B cell (primary cell): ENCODE data around the gene ALDH1B1. TPM values are rescaled to one million over a fixed set of nuclear protein-coding genes. Genes with fewer than 3 reads are reported as not detected.
"Not testable (repeated sequence)": the region's sequence is repeated elsewhere in the genome, so short reads cannot be mapped to it uniquely, and the experiment has no call there.

Experiments
- ATAC-seq: fragments of 200-7000 bp; cut with Tn5 transposase; one replicate; pipeline ENCODE4 v1.10.0; 2021; ENCODE audit warnings: low read depth, mild to moderate bottlenecking, moderate number of reproducible peaks, moderate library complexity
- CTCF ChIA-PET: fragments of 350-600 bp; sonication (Branson Sonifier 250); formaldehyde crosslinking; loops from one replicate; lab custom pipeline; 2021; ENCODE audit warnings: antibody characterized with exemption, inconsistent platforms; lab: Charles Lee
- POLR2A ChIA-PET: fragments of 350-600 bp; sonication (Branson Sonifier 250); formaldehyde crosslinking; loops from one replicate; lab custom pipeline; 2021; ENCODE audit warnings: antibody characterized with exemption; lab: Charles Lee
- DNase-seq: peaks from one replicate; pipeline ENCODE4 v3.0.0; 2013
- H2AFZ ChIP-seq: 2 replicates; pipeline ENCODE4 v1.6.1; 2012; ENCODE audit warnings: mild to moderate bottlenecking, low read depth, low read length; ENCODE audit not compliant: insufficient read depth, poor library complexity, severe bottlenecking
- H3K27ac ChIP-seq, 2 donors: 1 replicate in 1 of 2; 2 replicates in 1 of 2; pipeline ENCODE4 v1.5.1; 2012 to 2013; ENCODE audit warnings: low read length in 2 of 2, mild to moderate bottlenecking in 2 of 2, moderate library complexity in 1 of 2
- H3K27me3 ChIP-seq, 4 experiments: fragments of 200-600 bp in 1 of 4; sonication (generic) in 1 of 4; replicated peaks in 1 of 4; 1 replicate in 2 of 4; 2 replicates in 2 of 4; pipeline versions ENCODE4 v1.6.1 to v1.7.0; 2013 to 2016; ENCODE audit warnings: low read length in 3 of 4, mild to moderate bottlenecking in 2 of 4, mixed read lengths in 1 of 4, moderate library complexity in 1 of 4; ENCODE audit not compliant: insufficient read depth in 4 of 4, control insufficient read depth in 3 of 4; ENCODE audit errors: control extremely low read depth in 1 of 4
- H3K36me3 ChIP-seq, 2 experiments: replicated peaks in 1 of 2; 1 replicate in 1 of 2; 2 replicates in 1 of 2; pipeline versions ENCODE4 v1.6.1 to v1.7.1; 2013; ENCODE audit warnings: low read length in 1 of 2; ENCODE audit not compliant: insufficient read depth in 2 of 2, control insufficient read depth in 1 of 2; ENCODE audit errors: control extremely low read depth in 1 of 2, extremely low read depth in 1 of 2
- H3K4me1 ChIP-seq, 2 donors: fragments of 200-600 bp in 1 of 2; sonication (generic) in 1 of 2; 1 replicate in 1 of 2; 2 replicates in 1 of 2; pipeline versions ENCODE4 v1.5.1 to v1.6.1; 2013 to 2017; ENCODE audit warnings: low read length in 2 of 2; ENCODE audit not compliant: control insufficient read depth in 2 of 2, insufficient read depth in 2 of 2
- H3K4me2 ChIP-seq: replicated peaks from 2 replicates; pipeline ENCODE3; 2012; ENCODE audit warnings: mild to moderate bottlenecking, low read depth, low read length; ENCODE audit not compliant: poor library complexity, severe bottlenecking
- H3K4me3 ChIP-seq, 5 experiments: fragments of 200-600 bp in 1 of 5; sonication (generic) in 1 of 5; 1 replicate in 3 of 5; 2 replicates in 2 of 5; pipeline versions ENCODE4 v1.5.1 to v1.7.0; 2011 to 2016; ENCODE audit warnings: low read length in 4 of 5, mild to moderate bottlenecking in 4 of 5, low read depth in 2 of 5, control low read depth in 1 of 5, moderate library complexity in 1 of 5; ENCODE audit not compliant: insufficient read depth in 1 of 5; ENCODE audit errors: control extremely low read depth in 1 of 5, extremely low read depth in 1 of 5
- H3K79me2 ChIP-seq: fragments of 200-600 bp; sonication (generic); one replicate; pipeline ENCODE4 v1.6.0; 2016; ENCODE audit warnings: low read length; ENCODE audit not compliant: control insufficient read depth, insufficient read depth
- H3K9ac ChIP-seq: fragments of 200-600 bp; sonication (generic); 2 replicates; pipeline ENCODE4 v1.6.1; 2017; ENCODE audit warnings: mild to moderate bottlenecking, low read length, moderate library complexity
- H3K9me3 ChIP-seq, 3 donors: one replicate each; pipeline versions ENCODE4 v1.6.1 to v1.7.1; 2013; ENCODE audit warnings: low read length in 2 of 3; ENCODE audit not compliant: control insufficient read depth in 2 of 3, insufficient read depth in 1 of 3; ENCODE audit errors: control extremely low read depth in 1 of 3
- H4K20me1 ChIP-seq: 2 replicates; pipeline ENCODE4 v1.6.0; 2012; ENCODE audit warnings: mild to moderate bottlenecking, low read length; ENCODE audit not compliant: insufficient read depth, control insufficient read depth, poor library complexity, severe bottlenecking
- H3K27ac Mint-ChIP-seq: one replicate; pipeline ENCODE4 v1.8.0; 2021; ENCODE audit warnings: mixed read lengths
- H3K27me3 Mint-ChIP-seq: one replicate; pipeline ENCODE4 v1.8.0; 2021; ENCODE audit warnings: mixed read lengths
- H3K4me1 Mint-ChIP-seq: one replicate; pipeline ENCODE4 v1.8.0; 2021; ENCODE audit warnings: mixed read lengths
- H3K4me3 Mint-ChIP-seq: one replicate; pipeline ENCODE4 v1.8.0; 2021; ENCODE audit warnings: mixed read lengths
- H3K9me3 Mint-ChIP-seq: one replicate; pipeline ENCODE4 v1.8.0; 2022; ENCODE audit warnings: mixed read lengths; ENCODE audit not compliant: insufficient read depth
- EZH2 ChIP-seq: IDR thresholded peaks from 2 replicates; pipeline ENCODE4 v1.6.1; 2012; ENCODE audit warnings: borderline replicate concordance, low read depth, mild to moderate bottlenecking, moderate library complexity, low read length; ENCODE audit not compliant: insufficient read depth, poor library complexity, severe bottlenecking
- WGBS: methylation state at CpG from one replicate; pipeline ENCODE4 v1.1.5; 2013; ENCODE audit warnings: missing lambda C conversion rate; ENCODE audit not compliant: insufficient coverage; 5-methylcytosine and 5-hydroxymethylcytosine counted together
- intact Hi-C: fragments of 100-400 bp; cut with micrococcal nuclease; formaldehyde crosslinking; loops from one replicate; pipeline ENCODE4 v1.10.0; 2022
- polyA plus RNA-seq: library from polyadenylated mRNA; depleted of rRNA; stranded (reverse); fragments of >200 nt; gene quantifications from 2 replicates; pipeline ENCODE4 v1.2.3, GENCODE V29; 2012
- total RNA-seq, 2 donors: library from RNA; stranded (reverse); fragments of 120-200 nt in 1 of 2; gene quantifications; 1 replicate in 1 of 2; 2 replicates in 1 of 2; pipeline versions ENCODE4 v1.2.3 to v1.2.4, GENCODE V29; 2013 to 2022
- TF ChIP-seq, protein P1 (sequence below): fragments of 200-600 bp; IDR thresholded peaks from one replicate; pipeline ENCODE4 v1.8.0; 2022; ENCODE audit warnings: antibody characterized with exemption, mild to moderate bottlenecking

ALDH1B1 gene
- total and polyA plus RNA-seq, 2 donors (not counting 1 experiment from before 2014, with no cell fraction given): 0.81 to 4.8 TPM

DNA sequence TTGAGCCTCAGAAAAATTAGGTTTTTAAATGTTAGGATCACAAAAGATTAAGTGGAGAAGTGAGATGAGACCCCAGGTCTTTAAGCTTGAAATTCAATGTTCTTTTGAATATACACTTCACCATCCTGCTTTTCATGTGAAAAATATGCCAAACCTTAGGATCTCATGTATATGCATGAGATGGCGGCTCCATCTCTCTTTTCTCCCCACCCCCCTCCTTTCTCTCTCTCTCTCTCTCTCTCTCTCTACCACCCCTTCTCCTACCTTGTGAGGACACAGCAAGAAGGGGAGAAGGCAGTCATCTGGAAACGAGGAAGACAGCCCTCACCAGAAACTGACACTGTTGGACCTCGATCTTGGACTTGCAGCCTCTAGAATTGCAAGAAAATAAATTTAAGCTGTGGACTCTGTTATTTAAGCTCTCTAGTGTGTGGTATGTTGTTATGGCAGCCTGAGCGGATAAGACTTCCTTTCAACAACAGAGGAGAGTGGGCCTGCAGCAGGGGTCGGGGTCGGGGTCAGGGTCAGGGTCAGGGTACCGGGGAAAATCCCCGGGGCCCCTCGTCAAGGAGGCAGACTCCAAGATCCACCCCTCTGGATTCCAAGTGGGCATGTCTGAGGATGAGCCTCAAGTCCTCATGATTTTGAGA, 16.4 kb upstream of the ALDH1B1 start:
- H3K9me3 ChIP-seq: no peaks in the 10 kb centered on the region
- no peak for TF ChIP-seq EZH2
- TF ChIP-seq, protein P1, sequence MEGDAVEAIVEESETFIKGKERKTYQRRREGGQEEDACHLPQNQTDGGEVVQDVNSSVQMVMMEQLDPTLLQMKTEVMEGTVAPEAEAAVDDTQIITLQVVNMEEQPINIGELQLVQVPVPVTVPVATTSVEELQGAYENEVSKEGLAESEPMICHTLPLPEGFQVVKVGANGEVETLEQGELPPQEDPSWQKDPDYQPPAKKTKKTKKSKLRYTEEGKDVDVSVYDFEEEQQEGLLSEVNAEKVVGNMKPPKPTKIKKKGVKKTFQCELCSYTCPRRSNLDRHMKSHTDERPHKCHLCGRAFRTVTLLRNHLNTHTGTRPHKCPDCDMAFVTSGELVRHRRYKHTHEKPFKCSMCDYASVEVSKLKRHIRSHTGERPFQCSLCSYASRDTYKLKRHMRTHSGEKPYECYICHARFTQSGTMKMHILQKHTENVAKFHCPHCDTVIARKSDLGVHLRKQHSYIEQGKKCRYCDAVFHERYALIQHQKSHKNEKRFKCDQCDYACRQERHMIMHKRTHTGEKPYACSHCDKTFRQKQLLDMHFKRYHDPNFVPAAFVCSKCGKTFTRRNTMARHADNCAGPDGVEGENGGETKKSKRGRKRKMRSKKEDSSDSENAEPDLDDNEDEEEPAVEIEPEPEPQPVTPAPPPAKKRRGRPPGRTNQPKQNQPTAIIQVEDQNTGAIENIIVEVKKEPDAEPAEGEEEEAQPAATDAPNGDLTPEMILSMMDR: no peak
- no peak overlapping the region for H2AFZ ChIP-seq
- H3K36me3 ChIP-seq: no peaks in the 10 kb centered on the region
- H3K27ac Mint-ChIP-seq: no peak overlapping the region
- intact Hi-C loops: no loop called here
- H3K4me3 ChIP-seq: no peak overlapping the region
- H3K27ac ChIP-seq: no peak overlapping the region
- H3K4me2 ChIP-seq: no peak overlapping the region
- ChIA-PET POLR2A (no interaction called here), CTCF (no interaction called here)
- H3K27me3 ChIP-seq: peaks cover 0 to 8% (median 0%) of the 10 kb centered on the region in 4 experiments
- no peak overlapping the region for H3K4me3 Mint-ChIP-seq
- H3K4me1 Mint-ChIP-seq: no peaks in the 10 kb centered on the region
- no peaks in the 10 kb centered on the region for H3K79me2 ChIP-seq
- no peak for ATAC-seq
- peaks cover 4% of the 10 kb centered on the region for H3K27me3 Mint-ChIP-seq
- H3K4me1 ChIP-seq: no peaks in the 10 kb centered on the region
- H3K9me3 Mint-ChIP-seq: no peaks in the 10 kb centered on the region
- no peak for DNase-seq
- H4K20me1 ChIP-seq: no peaks in the 10 kb centered on the region
- no peak overlapping the region for H3K9ac ChIP-seq
- 80% methylated on average over 6 of the region's 9 CpGs for WGBS

DNA sequence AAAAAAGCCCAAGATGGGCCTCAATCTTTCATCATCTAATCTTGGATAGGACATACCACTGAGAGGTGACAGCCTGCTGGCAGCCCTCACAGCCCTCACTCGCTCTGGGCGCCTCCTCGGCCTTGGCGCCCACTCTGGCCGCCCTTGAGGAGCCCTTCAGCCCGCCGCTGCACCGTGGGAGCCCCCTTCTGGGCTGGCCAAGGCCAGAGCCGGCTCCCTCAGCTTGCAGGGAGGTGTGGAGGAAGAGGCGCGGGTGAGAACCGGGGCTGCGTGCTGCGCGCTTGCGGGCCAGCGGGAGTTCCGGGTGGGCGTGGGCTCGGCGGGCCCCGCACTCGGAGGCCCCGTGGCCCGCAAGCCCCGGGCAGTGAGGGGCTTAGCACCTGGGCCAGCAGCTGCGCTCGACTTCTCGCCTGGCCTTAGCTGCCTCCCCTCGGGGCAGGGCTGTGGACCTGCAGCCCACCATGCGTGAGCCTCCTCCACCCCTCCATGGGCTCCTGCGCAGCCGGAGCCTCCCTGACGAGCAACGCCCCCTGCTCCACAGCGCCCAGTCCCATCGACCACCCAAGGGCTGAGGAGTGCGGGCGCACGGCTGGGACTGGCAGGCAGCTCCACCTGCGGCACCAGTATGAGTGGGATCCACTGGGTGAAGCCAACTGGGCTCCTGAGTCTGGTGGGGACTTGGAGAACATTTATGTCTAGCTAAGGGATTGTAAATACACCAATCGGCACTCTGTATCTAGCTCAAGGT, 15.0 kb upstream of the ALDH1B1 start:
- ATAC-seq, H3K27ac ChIP-seq, H3K4me1 Mint-ChIP-seq, H3K4me2 ChIP-seq, DNase-seq, H3K27me3 ChIP-seq, intact Hi-C loops, H3K4me1 ChIP-seq, H3K27ac Mint-ChIP-seq, H3K9me3 ChIP-seq, H3K4me3 Mint-ChIP-seq, H3K4me3 ChIP-seq, H3K9ac ChIP-seq, POLR2A ChIA-PET, CTCF ChIA-PET, H3K36me3 ChIP-seq, H3K79me2 ChIP-seq, H3K27me3 Mint-ChIP-seq, H2AFZ ChIP-seq, H3K9me3 Mint-ChIP-seq, H4K20me1 ChIP-seq: not testable (repeated sequence)
- WGBS: 96% methylated on average over 39 of the region's 42 CpGs
